ENCODE measurements around the gene ATP8B4. TPM values are rescaled to one million over a fixed set of nuclear protein-coding genes. Genes with fewer than 3 reads are reported as not detected.

Gene ATP8B4
- total and polyA plus RNA-seq, 10 of the 15 experiments (the other 5 are each of a cell fraction or from before 2014, with no cell fraction given): 0.02 to 0.94 (median 0.19) TPM

DNA sequence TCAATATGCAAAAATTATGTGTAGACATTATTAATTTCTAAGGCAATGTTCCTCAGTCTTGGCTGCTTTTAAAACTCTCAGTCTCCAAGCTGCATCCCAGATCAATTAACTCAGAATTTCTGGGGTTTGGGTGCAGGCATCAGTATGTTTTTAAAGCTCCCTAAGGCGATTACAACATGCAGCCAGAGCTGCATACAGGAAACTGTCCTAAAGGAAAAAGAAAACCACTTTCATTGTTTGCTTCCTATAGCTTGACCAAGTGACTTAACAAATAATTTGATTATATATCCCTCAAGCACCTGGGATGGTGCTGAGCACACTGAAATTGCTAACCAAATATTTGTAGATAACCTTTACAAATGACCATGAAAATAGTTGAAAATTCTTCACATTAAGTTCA is 303.5 kb downstream of the ATP8B4 start:
- no peak for ATAC-seq
- in situ Hi-C loops (cut with MboI): no loop called here

DNA sequence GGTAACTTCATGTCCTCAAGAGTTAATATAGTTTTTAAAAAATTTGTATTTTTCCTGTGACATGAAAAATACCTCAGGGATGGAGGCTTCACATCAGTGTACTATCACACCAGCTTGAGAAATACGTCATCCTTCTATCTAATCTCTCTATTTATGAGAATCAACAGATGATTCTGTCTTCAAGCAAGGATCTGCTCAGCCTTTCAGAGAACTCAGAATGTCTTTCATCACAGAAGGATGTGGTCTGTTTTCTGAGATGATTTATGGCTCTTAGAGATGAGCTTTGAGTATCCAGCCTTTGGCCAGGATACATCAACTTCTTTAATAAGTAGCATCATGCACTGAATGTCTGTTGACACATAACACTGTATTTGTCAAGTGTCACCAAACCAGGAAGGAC is 304.3 kb downstream of the ATP8B4 start:
- Histone ChIP-seq H3K79me2 (ENCODE audit: control insufficient read depth, insufficient read depth, low read length) (no peaks in the 10 kb centered on the region), H3K4me2 (ENCODE audit: control insufficient read depth, insufficient read depth) (no peak overlapping the region), H2AFZ (ENCODE audit: control insufficient read depth, low read depth, low read length) (no peak overlapping the region), H3K4me1 (ENCODE audit: control insufficient read depth, insufficient read depth, low read length) (no peaks in the 10 kb centered on the region), H3K9me3 (replicated peaks; ENCODE audit: control insufficient read depth, insufficient read depth, low read length) (no peaks in the 10 kb centered on the region), H3K27ac (ENCODE audit: control insufficient read depth, insufficient read depth) (no peak overlapping the region), H3K9ac (ENCODE audit: control insufficient read depth, insufficient read depth, low read length) (no peak overlapping the region), H4K20me1 (ENCODE audit: control insufficient read depth, insufficient read depth) (no peaks in the 10 kb centered on the region), H3K27me3 (replicated peaks in 1 of 2; ENCODE audit: control insufficient read depth in 2 of 2, insufficient read depth in 2 of 2, low read length in 1 of 2) (no peaks in the 10 kb centered on the region), H3K4me3 (no peak overlapping the region), H3K36me3 (ENCODE audit: control insufficient read depth in 2 of 2, insufficient read depth in 2 of 2, low read length in 1 of 2) (no peaks in the 10 kb centered on the region)
- DNase-seq (ENCODE audit: low read depth, low spot score) (no peak), ATAC-seq (no peak), FAIRE-seq (no peak)
- in situ Hi-C loops (cut with MboI) (no loop called here), intact Hi-C loops (cut with micrococcal nuclease; ENCODE audit: unreplicated experiment) (no loop called here)
- no peak for TF ChIP-seq EED (IDR thresholded peaks at IDR 0.05; ENCODE audit: low read depth)
- POLR2A ChIA-PET: interaction anchor here (0.6 kb wide), 1 partner anchor 73 kb away, joined by 3 read pairs; no protein-coding TSS in a partner anchor
- CTCF ChIA-PET: no interaction called here
- 0% methylated on average over 1 of the region's 1 CpG for WGBS (ENCODE audit: insufficient coverage, insufficient replicate concordance, low lambda C conversion rate, missing lambda C conversion rate)
- SMC1A ChIA-PET (ENCODE audit: uncharacterized antibody, unreplicated experiment): no interaction called here
- no TSS peak for BruUV-seq (replicated peaks)
- RAD21 ChIA-PET (ENCODE audit: unreplicated experiment): no interaction called here

More for the DNA sequence above, 303.5 kb downstream of the ATP8B4 start:
- ChIA-PET RAD21 (ENCODE audit: unreplicated experiment) (no interaction called here), POLR2A (no interaction called here), SMC1A (ENCODE audit: uncharacterized antibody, unreplicated experiment) (no interaction called here), CTCF (no interaction called here)
- 0% methylated on average over 1 of the region's 1 CpG for whole genome bisulfite sequencing (ENCODE audit: insufficient coverage, insufficient replicate concordance, low lambda C conversion rate, missing lambda C conversion rate)
- Histone ChIP-seq H3K27ac (ENCODE audit: control insufficient read depth, insufficient read depth) (no peak overlapping the region), H2AFZ (ENCODE audit: control insufficient read depth, low read depth, low read length) (no peak overlapping the region), H3K4me2 (ENCODE audit: control insufficient read depth, insufficient read depth) (no peak overlapping the region), H3K27me3 (replicated peaks in 1 of 2; ENCODE audit: control insufficient read depth in 2 of 2, insufficient read depth in 2 of 2, low read length in 1 of 2) (no peaks in the 10 kb centered on the region), H3K4me1 (ENCODE audit: control insufficient read depth, insufficient read depth, low read length) (no peaks in the 10 kb centered on the region), H3K79me2 (ENCODE audit: control insufficient read depth, insufficient read depth, low read length) (no peaks in the 10 kb centered on the region), H3K9me3 (replicated peaks; ENCODE audit: control insufficient read depth, insufficient read depth, low read length) (no peaks in the 10 kb centered on the region), H3K9ac (ENCODE audit: control insufficient read depth, insufficient read depth, low read length) (no peak overlapping the region), H3K36me3 (ENCODE audit: control insufficient read depth in 2 of 2, insufficient read depth in 2 of 2, low read length in 1 of 2) (no peaks in the 10 kb centered on the region), H3K4me3 (no peak overlapping the region), H4K20me1 (ENCODE audit: control insufficient read depth, insufficient read depth) (no peaks in the 10 kb centered on the region)
- intact Hi-C loops (cut with micrococcal nuclease; ENCODE audit: unreplicated experiment): no loop called here
- TF ChIP-seq BMI1 (IDR thresholded peaks at IDR 0.05; ENCODE audit: borderline replicate concordance) (no peak), ASH2L (IDR thresholded peaks at IDR 0.05; ENCODE audit: borderline replicate concordance, low read depth) (no peak), SMAD5 (IDR thresholded peaks at IDR 0.05; ENCODE audit: low read depth) (no peak), ZNF384 (IDR thresholded peaks at IDR 0.05; ENCODE audit: borderline replicate concordance, low read depth, low read length) (no peak), ZZZ3 (IDR thresholded peaks at IDR 0.05; ENCODE audit: control insufficient read depth, insufficient read length, low read depth) (no peak)
- TF ChIP-seq, protein P1, sequence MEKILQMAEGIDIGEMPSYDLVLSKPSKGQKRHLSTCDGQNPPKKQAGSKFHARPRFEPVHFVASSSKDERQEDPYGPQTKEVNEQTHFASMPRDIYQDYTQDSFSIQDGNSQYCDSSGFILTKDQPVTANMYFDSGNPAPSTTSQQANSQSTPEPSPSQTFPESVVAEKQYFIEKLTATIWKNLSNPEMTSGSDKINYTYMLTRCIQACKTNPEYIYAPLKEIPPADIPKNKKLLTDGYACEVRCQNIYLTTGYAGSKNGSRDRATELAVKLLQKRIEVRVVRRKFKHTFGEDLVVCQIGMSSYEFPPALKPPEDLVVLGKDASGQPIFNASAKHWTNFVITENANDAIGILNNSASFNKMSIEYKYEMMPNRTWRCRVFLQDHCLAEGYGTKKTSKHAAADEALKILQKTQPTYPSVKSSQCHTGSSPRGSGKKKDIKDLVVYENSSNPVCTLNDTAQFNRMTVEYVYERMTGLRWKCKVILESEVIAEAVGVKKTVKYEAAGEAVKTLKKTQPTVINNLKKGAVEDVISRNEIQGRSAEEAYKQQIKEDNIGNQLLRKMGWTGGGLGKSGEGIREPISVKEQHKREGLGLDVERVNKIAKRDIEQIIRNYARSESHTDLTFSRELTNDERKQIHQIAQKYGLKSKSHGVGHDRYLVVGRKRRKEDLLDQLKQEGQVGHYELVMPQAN (conservative IDR thresholded peaks at IDR 0.05): no peak
- no peak for DNase-seq (ENCODE audit: low read depth, low spot score)
- no TSS peak for BruUV-seq (replicated peaks)
- no peak for FAIRE-seq

All from GM12878 (cell line).